Measurements from ENCODE around the gene GUCY2D. TPM values are rescaled to one million over a fixed set of nuclear protein-coding genes. Genes with fewer than 3 reads are reported as not detected.
"Not testable (repeated sequence)": the region's sequence is repeated elsewhere in the genome, so short reads cannot be mapped to it uniquely, and the experiment has no call there.

The GUCY2D gene
- total RNA-seq, 1 donor from 2014 or later: not detected

- H3K4me3 Mint-ChIP-seq (ENCODE audit: unreplicated experiment): no peak overlapping the region
- peaks cover 20% of the 10 kb centered on the region for H3K4me1 Mint-ChIP-seq (ENCODE audit: unreplicated experiment)
- no peaks in the 10 kb centered on the region for H3K9me3 Mint-ChIP-seq (ENCODE audit: unreplicated experiment)
- peaks cover 2% of the 10 kb centered on the region for H3K27me3 Mint-ChIP-seq (ENCODE audit: unreplicated experiment)
- H3K36me3 Mint-ChIP-seq (ENCODE audit: unreplicated experiment): no peaks in the 10 kb centered on the region
- peak overlapping the region; percentile 2 for H3K27ac Mint-ChIP-seq (ENCODE audit: unreplicated experiment)
- TF ChIP-seq, protein P1, sequence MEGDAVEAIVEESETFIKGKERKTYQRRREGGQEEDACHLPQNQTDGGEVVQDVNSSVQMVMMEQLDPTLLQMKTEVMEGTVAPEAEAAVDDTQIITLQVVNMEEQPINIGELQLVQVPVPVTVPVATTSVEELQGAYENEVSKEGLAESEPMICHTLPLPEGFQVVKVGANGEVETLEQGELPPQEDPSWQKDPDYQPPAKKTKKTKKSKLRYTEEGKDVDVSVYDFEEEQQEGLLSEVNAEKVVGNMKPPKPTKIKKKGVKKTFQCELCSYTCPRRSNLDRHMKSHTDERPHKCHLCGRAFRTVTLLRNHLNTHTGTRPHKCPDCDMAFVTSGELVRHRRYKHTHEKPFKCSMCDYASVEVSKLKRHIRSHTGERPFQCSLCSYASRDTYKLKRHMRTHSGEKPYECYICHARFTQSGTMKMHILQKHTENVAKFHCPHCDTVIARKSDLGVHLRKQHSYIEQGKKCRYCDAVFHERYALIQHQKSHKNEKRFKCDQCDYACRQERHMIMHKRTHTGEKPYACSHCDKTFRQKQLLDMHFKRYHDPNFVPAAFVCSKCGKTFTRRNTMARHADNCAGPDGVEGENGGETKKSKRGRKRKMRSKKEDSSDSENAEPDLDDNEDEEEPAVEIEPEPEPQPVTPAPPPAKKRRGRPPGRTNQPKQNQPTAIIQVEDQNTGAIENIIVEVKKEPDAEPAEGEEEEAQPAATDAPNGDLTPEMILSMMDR (IDR thresholded peaks at IDR 0.05): no peak
- DNase-seq (ENCODE audit: extremely low spot score, unreplicated experiment): no peak
These were observed 17.5 kb downstream of the GUCY2D start for GRCh38 chr17:8019665-8020650.

DNA sequence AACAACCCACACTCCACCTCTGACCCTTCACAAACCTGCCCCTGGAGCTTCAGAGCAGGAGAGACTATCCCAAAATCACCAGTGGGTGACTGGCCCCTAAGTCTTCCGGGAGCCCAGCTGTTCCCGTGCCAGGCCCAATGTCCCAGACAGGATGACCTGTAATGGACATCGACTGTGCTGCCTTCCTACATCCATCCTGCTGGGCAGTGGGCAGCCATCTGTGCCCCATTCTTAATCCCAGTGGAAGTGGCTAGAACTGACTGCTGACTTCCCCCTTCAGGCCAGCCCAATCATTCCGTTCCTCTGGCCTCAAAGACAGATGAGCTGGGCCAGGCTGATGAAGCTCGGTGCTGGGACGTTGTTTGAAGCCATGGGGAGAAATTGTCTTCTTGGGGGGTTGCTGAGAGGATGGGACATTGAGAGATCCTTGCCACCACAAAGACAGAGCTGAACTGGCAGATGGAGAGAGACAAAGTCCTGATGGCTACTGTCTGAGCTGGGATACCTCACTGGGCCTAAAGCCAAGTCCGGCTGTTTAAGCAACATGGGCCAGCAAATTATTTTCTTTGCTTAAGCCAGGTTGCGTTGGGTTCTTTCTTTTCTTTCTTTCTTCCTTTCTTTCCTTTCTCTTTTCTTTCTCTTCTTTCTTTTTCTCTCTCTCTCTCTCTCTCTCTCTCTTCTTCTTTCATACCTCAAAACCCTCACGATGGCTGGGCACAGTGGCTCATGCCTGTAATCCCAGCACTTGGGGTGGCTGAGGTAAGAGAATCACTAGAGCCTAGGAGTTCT lies 18.6 kb downstream of the GUCY2D start:
- Mint-ChIP-seq H3K27ac (ENCODE audit: unreplicated experiment) (no peak overlapping the region), H3K4me1 (ENCODE audit: unreplicated experiment) (peaks cover 20% of the 10 kb centered on the region), H3K9me3 (ENCODE audit: unreplicated experiment) (no peaks in the 10 kb centered on the region), H3K4me3 (ENCODE audit: unreplicated experiment) (no peak overlapping the region), H3K27me3 (ENCODE audit: unreplicated experiment) (peaks cover 3% of the 10 kb centered on the region), H3K36me3 (ENCODE audit: unreplicated experiment) (no peaks in the 10 kb centered on the region)
- TF ChIP-seq, protein P1 (IDR thresholded peaks at IDR 0.05): no peak
- no peak for DNase-seq (ENCODE audit: extremely low spot score, unreplicated experiment)

DNA sequence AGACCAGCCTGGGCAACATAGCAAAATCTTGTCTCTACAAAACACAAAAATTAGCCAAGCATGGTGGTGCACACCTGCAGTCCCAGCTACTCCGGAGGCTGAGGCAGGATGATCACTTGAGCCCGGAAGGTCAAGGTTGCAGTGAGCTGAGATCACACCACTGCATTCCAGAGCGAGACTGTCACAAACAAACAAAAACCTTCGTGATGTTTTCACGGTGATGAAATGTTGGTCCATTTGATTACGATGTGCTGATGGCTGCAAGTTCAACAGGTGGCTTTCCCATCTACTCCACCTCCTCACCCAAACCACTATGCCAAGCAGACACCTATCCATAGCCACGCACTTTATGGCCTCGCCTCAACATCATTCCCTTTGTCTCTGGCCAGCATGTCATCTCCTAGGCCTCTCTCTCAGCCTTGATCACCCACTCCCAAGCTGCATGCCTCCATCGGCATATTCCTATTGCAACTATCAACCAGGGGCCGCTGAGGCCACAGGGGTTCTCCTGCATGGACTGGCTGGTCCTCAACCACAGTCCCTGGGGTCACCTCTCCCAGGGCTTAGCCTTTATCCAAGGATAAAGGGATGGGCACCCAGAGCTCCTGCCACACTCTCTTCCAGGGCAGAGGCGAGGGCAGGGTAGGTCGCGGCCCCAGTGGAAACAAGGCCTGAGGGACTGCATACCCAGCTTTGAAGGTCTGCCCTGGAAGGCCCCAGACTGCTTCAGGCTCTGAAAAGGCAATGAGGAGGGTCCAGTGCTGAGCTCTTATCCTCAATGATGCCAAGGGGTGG lies 19.3 kb downstream of the GUCY2D start:
- no peak overlapping the region for H3K4me3 Mint-ChIP-seq (ENCODE audit: unreplicated experiment)
- H3K36me3 Mint-ChIP-seq (ENCODE audit: unreplicated experiment): no peaks in the 10 kb centered on the region
- no peak for DNase-seq (ENCODE audit: extremely low spot score, unreplicated experiment)
- peaks cover 13% of the 10 kb centered on the region for H3K4me1 Mint-ChIP-seq (ENCODE audit: unreplicated experiment)
- H3K9me3 Mint-ChIP-seq (ENCODE audit: unreplicated experiment): no peaks in the 10 kb centered on the region
- H3K27ac Mint-ChIP-seq (ENCODE audit: unreplicated experiment): no peak overlapping the region
- TF ChIP-seq, protein P1 (IDR thresholded peaks at IDR 0.05): no peak
- peaks cover 6% of the 10 kb centered on the region for H3K27me3 Mint-ChIP-seq (ENCODE audit: unreplicated experiment)

GRCh38 chr17:8022360-8023003 lies 20.1 kb downstream of the GUCY2D start:
- TF ChIP-seq, protein P1 (IDR thresholded peaks at IDR 0.05): no peak
- Mint-ChIP-seq H3K9me3 (ENCODE audit: unreplicated experiment) (no peaks in the 10 kb centered on the region), H3K4me3 (ENCODE audit: unreplicated experiment) (no peak overlapping the region), H3K27ac (ENCODE audit: unreplicated experiment) (no peak overlapping the region), H3K27me3 (ENCODE audit: unreplicated experiment) (peaks cover 13% of the 10 kb centered on the region), H3K4me1 (ENCODE audit: unreplicated experiment) (peaks cover 10% of the 10 kb centered on the region), H3K36me3 (ENCODE audit: unreplicated experiment) (peaks cover 1% of the 10 kb centered on the region)
- DNase-seq (ENCODE audit: extremely low spot score, unreplicated experiment): no peak

DNA sequence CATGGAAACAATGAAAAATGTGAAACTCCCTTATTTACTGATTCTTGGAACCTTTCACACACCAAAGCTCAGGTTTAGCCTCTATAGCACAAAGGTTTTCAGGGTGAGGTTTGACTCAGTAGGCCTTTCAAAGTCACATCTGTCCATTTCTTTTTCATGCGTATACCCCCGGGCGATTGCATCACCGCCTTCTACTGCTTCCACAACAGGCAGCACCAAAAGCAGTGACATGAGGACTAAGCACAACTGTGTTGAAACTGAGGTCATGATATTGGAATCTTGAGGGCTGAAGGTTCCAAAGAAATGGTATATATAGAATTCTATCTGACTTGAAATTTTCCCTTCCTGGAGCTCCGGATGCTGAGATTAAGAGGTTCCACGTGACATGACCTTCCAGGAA lies 21.7 kb downstream of the GUCY2D start:
- not testable (repeated sequence) for H3K27ac Mint-ChIP-seq (ENCODE audit: unreplicated experiment)

More for the DNA sequence above, 21.7 kb downstream of the GUCY2D start:
- DNase-seq (ENCODE audit: extremely low spot score, unreplicated experiment); H3K36me3 Mint-ChIP-seq (ENCODE audit: unreplicated experiment); H3K9me3 Mint-ChIP-seq (ENCODE audit: unreplicated experiment); H3K4me3 Mint-ChIP-seq (ENCODE audit: unreplicated experiment): not testable (repeated sequence)
- H3K27me3 Mint-ChIP-seq (ENCODE audit: unreplicated experiment): peaks cover 25% of the 10 kb centered on the region
- H3K4me1 Mint-ChIP-seq (ENCODE audit: unreplicated experiment): peaks cover 10% of the 10 kb centered on the region
